Measurements from ENCODE around the gene THPO.

The THPO gene

DNA sequence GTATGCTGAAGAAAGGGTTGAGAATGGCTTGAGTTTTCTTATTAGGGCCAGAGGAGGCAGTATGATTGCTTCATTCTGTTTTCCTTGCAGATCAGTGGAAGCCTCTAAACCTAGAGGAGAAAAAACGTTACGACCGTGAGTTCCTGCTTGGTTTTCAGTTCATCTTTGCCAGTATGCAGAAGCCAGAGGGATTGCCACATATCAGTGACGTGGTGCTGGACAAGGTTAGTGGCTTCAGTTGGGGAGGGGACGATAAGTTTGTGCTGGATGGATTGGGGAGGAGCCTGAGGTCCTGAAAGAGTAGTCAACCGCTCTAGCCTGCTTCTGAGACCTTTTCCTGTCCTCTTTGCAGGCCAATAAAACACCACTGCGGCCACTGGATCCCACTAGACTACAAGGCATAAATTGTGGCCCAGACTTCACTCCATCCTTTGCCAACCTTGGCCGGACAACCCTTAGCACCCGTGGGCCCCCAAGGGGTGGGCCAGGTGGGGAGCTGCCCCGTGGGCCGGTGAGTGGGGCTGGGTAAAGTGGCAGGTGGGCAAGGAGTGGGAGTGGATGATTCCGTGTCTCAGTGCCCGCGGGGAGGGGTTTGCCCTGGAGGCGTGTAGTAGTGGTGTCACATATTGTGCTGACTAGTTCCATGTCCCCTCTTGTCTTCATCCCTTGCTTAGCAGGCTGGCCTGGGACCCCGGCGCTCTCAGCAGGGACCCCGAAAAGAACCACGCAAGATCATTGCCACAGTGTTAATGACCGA is 55.1 kb downstream of the THPO start:
- Histone ChIP-seq H3K4me1 (ENCODE audit: low read length) (no peaks in the 10 kb centered on the region), H3K4me2 (ENCODE audit: low read depth, low read length) (no peak overlapping the region), H4K20me1 (ENCODE audit: insufficient read depth, low read length) (peaks cover 34% of the 10 kb centered on the region), H3K9me3 (replicated peaks; ENCODE audit: insufficient read depth, low read length) (no peaks in the 10 kb centered on the region), H3K79me2 (ENCODE audit: low read length) (peaks cover 99% of the 10 kb centered on the region), H3K27me3 (replicated peaks; ENCODE audit: insufficient read depth, low read length) (no peaks in the 10 kb centered on the region), H3K9ac (ENCODE audit: low read length) (no peak overlapping the region), H3K36me3 (replicated peaks; ENCODE audit: insufficient read depth, low read length) (peaks cover 83% of the 10 kb centered on the region), H3F3A (ENCODE audit: insufficient read depth, low read length) (no peaks in the 10 kb centered on the region), H3K9me2 (replicated peaks; ENCODE audit: insufficient read depth, low read length) (no peaks in the 10 kb centered on the region), H3K4me3 (ENCODE audit: low read length) (no peak overlapping the region), H2AFZ (ENCODE audit: low read length) (no peak overlapping the region), H3K27ac (ENCODE audit: low read length) (no peak overlapping the region)
- TF ChIP-seq EZH2phosphoT487 (IDR thresholded peaks at IDR 0.05; ENCODE audit: low read length) (no peak), EZH2 (optimal IDR thresholded peaks at IDR 0.05; ENCODE audit: low read depth, low read length) (no peak)
- TF ChIP-seq, protein P1, sequence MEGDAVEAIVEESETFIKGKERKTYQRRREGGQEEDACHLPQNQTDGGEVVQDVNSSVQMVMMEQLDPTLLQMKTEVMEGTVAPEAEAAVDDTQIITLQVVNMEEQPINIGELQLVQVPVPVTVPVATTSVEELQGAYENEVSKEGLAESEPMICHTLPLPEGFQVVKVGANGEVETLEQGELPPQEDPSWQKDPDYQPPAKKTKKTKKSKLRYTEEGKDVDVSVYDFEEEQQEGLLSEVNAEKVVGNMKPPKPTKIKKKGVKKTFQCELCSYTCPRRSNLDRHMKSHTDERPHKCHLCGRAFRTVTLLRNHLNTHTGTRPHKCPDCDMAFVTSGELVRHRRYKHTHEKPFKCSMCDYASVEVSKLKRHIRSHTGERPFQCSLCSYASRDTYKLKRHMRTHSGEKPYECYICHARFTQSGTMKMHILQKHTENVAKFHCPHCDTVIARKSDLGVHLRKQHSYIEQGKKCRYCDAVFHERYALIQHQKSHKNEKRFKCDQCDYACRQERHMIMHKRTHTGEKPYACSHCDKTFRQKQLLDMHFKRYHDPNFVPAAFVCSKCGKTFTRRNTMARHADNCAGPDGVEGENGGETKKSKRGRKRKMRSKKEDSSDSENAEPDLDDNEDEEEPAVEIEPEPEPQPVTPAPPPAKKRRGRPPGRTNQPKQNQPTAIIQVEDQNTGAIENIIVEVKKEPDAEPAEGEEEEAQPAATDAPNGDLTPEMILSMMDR (IDR thresholded peaks at IDR 0.05; ENCODE audit: low read length), result no peak
- no peak for DNase-seq

Measured in MM.1S (cell line).